Dendritic cell treated with granulocyte-macrophage colony-stimulating factor and Interleukin-4, amounts not matched to agents 40 ng/mL and 50 ng/mL, for 4 days (primary cell): ENCODE data around the gene ARHGEF38.
"Not testable (repeated sequence)": the region's sequence is repeated elsewhere in the genome, so short reads cannot be mapped to it uniquely, and the experiment has no call there.

Experiments used
- H3K27ac Mint-ChIP-seq: one replicate; pipeline ENCODE4 v1.8.0; 2022; ENCODE audit warnings: mild to moderate bottlenecking, mixed read lengths
- H3K27me3 Mint-ChIP-seq: one replicate; pipeline ENCODE4 v1.8.0; 2022; ENCODE audit warnings: mild to moderate bottlenecking, mixed read lengths
- H3K36me3 Mint-ChIP-seq: one replicate; pipeline ENCODE4 v1.8.0; 2022; ENCODE audit warnings: low read depth, mixed read lengths
- H3K4me1 Mint-ChIP-seq: one replicate; pipeline ENCODE4 v1.8.0; 2022; ENCODE audit warnings: low read depth, mixed read lengths
- H3K4me3 Mint-ChIP-seq: one replicate; pipeline ENCODE4 v1.8.0; 2022; ENCODE audit warnings: mild to moderate bottlenecking, moderate library complexity, mixed read lengths
- H3K9me3 Mint-ChIP-seq: one replicate; pipeline ENCODE4 v1.8.0; 2022; ENCODE audit warnings: mixed read lengths
- intact Hi-C: fragments of 100-400 bp; cut with micrococcal nuclease; formaldehyde crosslinking; loops from one replicate; pipeline ENCODE4 v1.15.0; 2022

ARHGEF38 gene

GRCh38 chr4:105607876-105608275 lies 55.5 kb downstream of the ARHGEF38 start:
- no peaks in the 10 kb centered on the region for H3K9me3 Mint-ChIP-seq
- H3K36me3 Mint-ChIP-seq = no peaks in the 10 kb centered on the region
- intact Hi-C loops = no loop called here
- H3K27ac Mint-ChIP-seq = no peak overlapping the region
- H3K27me3 Mint-ChIP-seq = no peaks in the 10 kb centered on the region
- H3K4me3 Mint-ChIP-seq = no peak overlapping the region
- H3K4me1 Mint-ChIP-seq = peaks cover 5% of the 10 kb centered on the region

GRCh38 chr4:105609819-105610218 lies 57.4 kb downstream of the ARHGEF38 start:
- H3K36me3 Mint-ChIP-seq, H3K9me3 Mint-ChIP-seq, intact Hi-C loops, H3K27ac Mint-ChIP-seq, H3K4me1 Mint-ChIP-seq, H3K27me3 Mint-ChIP-seq, H3K4me3 Mint-ChIP-seq: not testable (repeated sequence)

- Mint-ChIP-seq H3K36me3 (no peaks in the 10 kb centered on the region), H3K9me3 (peaks cover 10% of the 10 kb centered on the region), H3K4me1 (no peaks in the 10 kb centered on the region), H3K27ac (no peak overlapping the region), H3K4me3 (no peak overlapping the region), H3K27me3 (no peaks in the 10 kb centered on the region)
- intact Hi-C loops = no loop called here
These were observed 60.9 kb downstream of the ARHGEF38 start for GRCh38 chr4:105613306-105613705.

DNA sequence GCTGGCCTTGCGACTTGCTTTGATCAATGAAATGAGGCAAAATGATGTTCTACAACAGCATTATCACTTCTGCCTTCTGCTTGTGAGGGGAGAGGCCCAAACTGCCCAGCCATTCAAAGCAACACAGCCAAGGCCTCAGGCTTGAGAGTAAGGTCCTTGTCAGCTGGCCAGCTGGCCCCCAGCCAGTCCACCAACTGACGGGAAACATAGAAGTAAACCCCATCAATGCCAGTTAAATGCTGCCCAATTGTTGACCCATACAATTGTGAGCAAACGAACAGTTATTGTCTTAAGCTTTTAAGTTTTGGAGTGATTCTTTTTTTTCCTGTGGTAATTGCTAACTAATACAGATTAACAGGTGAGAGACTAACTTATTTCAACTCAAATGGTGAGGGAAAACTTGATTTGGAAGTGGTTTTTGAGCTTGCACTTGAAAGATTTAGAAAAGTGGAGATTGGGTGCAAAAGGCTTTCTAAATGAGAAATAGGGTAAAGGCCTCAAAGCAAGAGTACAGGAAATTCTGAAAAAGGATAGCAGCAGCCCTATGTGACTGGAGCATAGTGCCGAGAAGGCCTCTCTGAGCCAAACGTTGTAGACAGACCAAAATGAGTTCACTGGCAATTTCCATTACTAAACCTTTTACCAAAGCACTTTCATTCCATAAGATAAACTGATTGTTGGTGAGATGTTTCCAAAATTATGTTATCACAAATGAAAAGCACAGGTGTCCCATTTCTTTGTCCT lies 66.9 kb downstream of the ARHGEF38 start:
- Mint-ChIP-seq H3K36me3 (no peaks in the 10 kb centered on the region), H3K9me3 (peaks cover 10% of the 10 kb centered on the region), H3K4me3 (no peak overlapping the region), H3K27me3 (no peaks in the 10 kb centered on the region), H3K27ac (no peak overlapping the region), H3K4me1 (peaks cover under 1% of the 10 kb centered on the region)
- intact Hi-C loops = no loop called here

GRCh38 chr4:105620640-105621323 lies 68.4 kb downstream of the ARHGEF38 start:
- H3K4me3 Mint-ChIP-seq = no peak overlapping the region
- no peaks in the 10 kb centered on the region for H3K27me3 Mint-ChIP-seq
- intact Hi-C loops = no loop called here
- peaks cover 6% of the 10 kb centered on the region for H3K9me3 Mint-ChIP-seq
- H3K36me3 Mint-ChIP-seq = no peaks in the 10 kb centered on the region
- no peak overlapping the region for H3K27ac Mint-ChIP-seq
- peaks cover 4% of the 10 kb centered on the region for H3K4me1 Mint-ChIP-seq

GRCh38 chr4:105622269-105622668 lies 69.8 kb downstream of the ARHGEF38 start:
- intact Hi-C loops = no loop called here
- H3K36me3 Mint-ChIP-seq = no peaks in the 10 kb centered on the region
- H3K27me3 Mint-ChIP-seq = no peaks in the 10 kb centered on the region
- no peaks in the 10 kb centered on the region for H3K9me3 Mint-ChIP-seq
- H3K27ac Mint-ChIP-seq = no peak overlapping the region
- no peak overlapping the region for H3K4me3 Mint-ChIP-seq
- H3K4me1 Mint-ChIP-seq = peaks cover 4% of the 10 kb centered on the region

GRCh38 chr4:105623099-105623498 lies 70.7 kb downstream of the ARHGEF38 start:
- no peaks in the 10 kb centered on the region for H3K36me3 Mint-ChIP-seq

DNA sequence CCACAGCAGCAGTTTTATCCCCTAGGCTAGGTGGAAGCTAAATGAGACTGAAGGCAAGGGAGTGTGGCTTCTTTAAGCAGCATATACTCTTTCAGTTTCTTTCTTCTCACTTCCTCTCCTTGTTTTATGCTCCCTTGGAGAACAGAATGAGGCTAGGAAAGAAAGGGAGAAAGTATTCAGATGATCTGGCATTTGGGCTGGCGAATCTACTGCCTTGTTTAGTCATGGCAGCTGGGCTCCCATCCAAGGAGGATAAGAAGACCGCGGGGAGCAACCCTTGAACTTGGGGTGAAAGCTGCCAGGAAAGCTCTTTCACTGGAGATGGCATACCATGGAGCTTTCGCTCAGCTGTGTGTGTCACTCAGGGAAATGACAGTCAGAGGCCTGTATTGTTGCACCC lies 72.1 kb downstream of the ARHGEF38 start:
- intact Hi-C loops = no loop called here
- no peaks in the 10 kb centered on the region for H3K9me3 Mint-ChIP-seq
- H3K27ac Mint-ChIP-seq = no peak overlapping the region
- peaks cover 4% of the 10 kb centered on the region for H3K4me1 Mint-ChIP-seq
- no peak overlapping the region for H3K4me3 Mint-ChIP-seq
- no peaks in the 10 kb centered on the region for H3K36me3 Mint-ChIP-seq
- no peaks in the 10 kb centered on the region for H3K27me3 Mint-ChIP-seq

More at GRCh38 chr4:105623099-105623498, 70.7 kb downstream of the ARHGEF38 start:
- H3K4me3 Mint-ChIP-seq = no peak overlapping the region
- peaks cover 4% of the 10 kb centered on the region for H3K4me1 Mint-ChIP-seq
- no peaks in the 10 kb centered on the region for H3K27me3 Mint-ChIP-seq
- no peaks in the 10 kb centered on the region for H3K9me3 Mint-ChIP-seq
- intact Hi-C loops = no loop called here
- no peak overlapping the region for H3K27ac Mint-ChIP-seq

GRCh38 chr4:105625214-105625613 lies 72.8 kb downstream of the ARHGEF38 start:
- Mint-ChIP-seq H3K36me3 (no peaks in the 10 kb centered on the region), H3K9me3 (no peaks in the 10 kb centered on the region), H3K27me3 (no peaks in the 10 kb centered on the region), H3K4me1 (peaks cover 4% of the 10 kb centered on the region), H3K4me3 (no peak overlapping the region), H3K27ac (no peak overlapping the region)
- intact Hi-C loops = no loop called here

DNA sequence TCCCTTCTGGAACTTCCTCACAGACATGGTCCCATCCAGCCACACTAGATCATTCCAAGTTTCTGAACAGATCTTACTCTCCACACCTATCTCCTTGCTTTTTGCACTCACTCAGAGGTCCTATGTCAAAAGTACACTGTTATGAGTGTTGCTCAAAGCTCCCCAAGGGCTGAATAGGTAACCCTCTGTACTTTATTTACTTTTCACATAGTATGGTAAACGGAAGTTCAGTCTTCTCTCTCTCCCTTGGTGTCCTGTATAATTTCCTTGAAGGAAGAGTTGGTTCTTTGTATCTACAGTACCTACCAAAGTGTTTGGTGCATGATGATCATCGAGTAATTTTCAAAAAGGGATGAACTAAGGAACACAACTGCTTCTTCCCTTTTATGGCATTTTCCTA lies 74.4 kb downstream of the ARHGEF38 start:
- intact Hi-C loops = no loop called here
- H3K36me3 Mint-ChIP-seq = no peaks in the 10 kb centered on the region
- H3K27me3 Mint-ChIP-seq = no peaks in the 10 kb centered on the region
- H3K4me3 Mint-ChIP-seq = no peak overlapping the region
- no peak overlapping the region for H3K27ac Mint-ChIP-seq
- no peaks in the 10 kb centered on the region for H3K9me3 Mint-ChIP-seq
- peaks cover 4% of the 10 kb centered on the region for H3K4me1 Mint-ChIP-seq

DNA sequence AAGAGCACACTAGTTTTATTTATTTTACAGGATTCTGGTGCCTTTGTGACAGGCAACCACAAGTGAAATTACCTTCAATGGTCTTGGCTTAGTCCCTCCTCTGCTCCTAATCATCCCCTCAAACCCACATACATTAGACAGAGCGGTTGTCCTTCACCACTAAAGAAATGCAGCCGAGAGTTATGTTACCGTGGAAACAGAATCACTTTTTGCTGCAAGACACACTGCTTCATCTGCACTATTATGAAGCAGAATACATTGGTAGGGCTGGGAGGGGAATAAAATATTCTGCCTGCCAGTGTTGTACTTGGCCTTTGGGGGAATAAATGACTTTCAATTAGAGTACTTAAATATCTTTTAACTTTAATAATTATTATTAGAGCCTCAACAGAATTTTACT lies 75.2 kb downstream of the ARHGEF38 start:
- Mint-ChIP-seq H3K27me3 (no peaks in the 10 kb centered on the region), H3K4me3 (no peak overlapping the region), H3K36me3 (no peaks in the 10 kb centered on the region), H3K9me3 (no peaks in the 10 kb centered on the region), H3K4me1 (peaks cover 4% of the 10 kb centered on the region), H3K27ac (no peak overlapping the region)
- intact Hi-C loops = no loop called here

GRCh38 chr4:105630670-105631655 lies 78.5 kb downstream of the ARHGEF38 start:
- no peak overlapping the region for H3K4me3 Mint-ChIP-seq
- no peak overlapping the region for H3K27ac Mint-ChIP-seq
- intact Hi-C loops = no loop called here
- H3K9me3 Mint-ChIP-seq = no peaks in the 10 kb centered on the region
- no peaks in the 10 kb centered on the region for H3K36me3 Mint-ChIP-seq
- no peaks in the 10 kb centered on the region for H3K4me1 Mint-ChIP-seq
- H3K27me3 Mint-ChIP-seq = no peaks in the 10 kb centered on the region

DNA sequence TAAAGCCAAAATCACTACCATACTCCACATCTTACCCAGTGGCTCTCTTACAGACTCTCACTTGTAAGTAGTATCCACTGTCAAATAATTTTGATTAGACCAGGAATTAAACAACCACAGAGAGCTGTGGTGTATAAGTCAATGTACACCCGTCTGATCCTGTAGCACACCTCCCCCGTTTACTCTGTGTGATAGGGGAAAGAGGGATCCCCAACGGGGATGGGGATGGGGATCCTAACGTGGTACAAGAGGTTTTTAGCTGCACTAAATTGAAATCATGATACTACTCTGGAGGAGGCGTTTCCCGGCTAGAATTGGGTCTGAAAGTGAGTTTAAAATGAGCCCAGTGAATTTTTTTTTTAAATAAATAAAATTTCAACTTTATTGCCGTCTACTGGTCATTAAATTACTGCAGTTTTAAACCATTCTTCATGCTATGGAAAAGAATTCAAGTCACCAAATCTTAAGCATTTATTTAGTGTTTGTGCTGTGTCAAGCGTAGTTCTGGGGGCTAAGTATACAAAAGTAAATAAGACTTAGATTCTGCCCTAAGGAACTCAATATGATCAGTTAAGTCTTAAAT lies 79.5 kb downstream of the ARHGEF38 start:
- H3K9me3 Mint-ChIP-seq = no peaks in the 10 kb centered on the region
- H3K27ac Mint-ChIP-seq = no peak overlapping the region
- H3K4me1 Mint-ChIP-seq = no peaks in the 10 kb centered on the region
- H3K36me3 Mint-ChIP-seq = no peaks in the 10 kb centered on the region
- H3K27me3 Mint-ChIP-seq = no peaks in the 10 kb centered on the region
- no peak overlapping the region for H3K4me3 Mint-ChIP-seq
- intact Hi-C loops = no loop called here

DNA sequence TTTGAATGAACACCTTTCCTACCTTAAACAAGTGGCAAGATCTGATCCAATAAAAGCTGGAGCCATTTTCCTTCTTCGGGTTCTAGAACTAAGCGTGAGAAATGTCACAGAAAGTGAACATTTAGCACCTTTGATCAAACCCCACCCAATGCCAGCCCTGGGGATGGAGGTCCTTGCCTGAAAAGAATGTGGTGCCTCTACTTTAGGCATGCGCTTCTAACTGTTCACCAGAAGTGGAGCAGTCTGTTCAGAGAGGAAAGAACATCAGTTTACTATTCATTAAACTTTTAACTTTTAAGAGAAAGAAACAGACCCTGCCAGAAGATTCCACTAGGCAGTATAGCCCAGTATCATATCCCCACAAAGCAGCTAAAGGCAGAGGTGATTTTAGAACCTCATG lies 80.2 kb downstream of the ARHGEF38 start:
- Mint-ChIP-seq H3K4me3 (no peak overlapping the region), H3K36me3 (no peaks in the 10 kb centered on the region)
- intact Hi-C loops = no loop called here

More for the DNA sequence above, 80.2 kb downstream of the ARHGEF38 start:
- Mint-ChIP-seq H3K27me3 (no peaks in the 10 kb centered on the region), H3K4me1 (peaks cover 3% of the 10 kb centered on the region), H3K9me3 (no peaks in the 10 kb centered on the region), H3K27ac (no peak overlapping the region)
